OCI-LY7 (cell line): ENCODE results near the gene TRPM3. TPM values are rescaled to one million over a fixed set of nuclear protein-coding genes. Genes with fewer than 3 reads are reported as not detected.

Experiments
- BruUV-seq: library from RNA; stranded (reverse); fragments of 400-500 nt; replicated peaks from 2 replicates; lab custom pipeline; 2021; lab: Mats Ljungman, UMichigan
- CTCF ChIA-PET: fragments of 300-600 bp; sonication (Branson Sonifier 250); formaldehyde crosslinking; loops from one replicate; lab custom pipeline; 2022; ENCODE audit warnings: antibody characterized with exemption; ENCODE audit not compliant: unreplicated experiment; lab: Charles Lee
- POLR2A ChIA-PET: fragments of 300-600 bp; sonication (Branson Sonifier 250); formaldehyde crosslinking; loops from one replicate; lab custom pipeline; 2022; ENCODE audit warnings: antibody characterized with exemption; lab: Charles Lee
- DNase-seq: peaks from one replicate; pipeline ENCODE4 v3.0.0-alpha.2; 2015; ENCODE audit warnings: low spot score
- H2AFZ ChIP-seq: fragments of 200-600 bp; sonication (generic), shearing (Covaris generic); 2 replicates; pipeline ENCODE4 v1.6.1; 2014; ENCODE audit warnings: mild to moderate bottlenecking, antibody characterized with exemption, low read length, moderate library complexity
- H3K27ac ChIP-seq: fragments of 200-600 bp; sonication (generic); 2 replicates; pipeline ENCODE4 v1.5.1; 2014; ENCODE audit warnings: mixed run types, low read depth, mild to moderate bottlenecking, moderate library complexity, low read length, inconsistent platforms; ENCODE audit not compliant: poor library complexity, severe bottlenecking
- H3K36me3 ChIP-seq: fragments of 200-600 bp; sonication (generic); 2 replicates; pipeline ENCODE4 v1.6.1; 2014; ENCODE audit warnings: mild to moderate bottlenecking, antibody characterized with exemption, low read length, moderate library complexity, mixed read lengths; ENCODE audit not compliant: insufficient read depth
- H3K4me1 ChIP-seq: fragments of 200-600 bp; sonication (generic); 2 replicates; pipeline ENCODE4 v1.5.1; 2014; ENCODE audit warnings: mild to moderate bottlenecking, low read length; ENCODE audit not compliant: insufficient read depth, poor library complexity, severe bottlenecking
- H3K4me2 ChIP-seq: fragments of 200-600 bp; sonication (generic); 2 replicates; pipeline ENCODE4 v1.6.1; 2014; ENCODE audit warnings: mild to moderate bottlenecking, low read length
- H3K4me3 ChIP-seq: fragments of 200-600 bp; sonication (generic); 2 replicates; pipeline ENCODE4 v1.5.1; 2014; ENCODE audit warnings: mild to moderate bottlenecking, low read depth, low read length; ENCODE audit not compliant: poor library complexity, severe bottlenecking
- H3K79me2 ChIP-seq: fragments of 200-600 bp; sonication (generic); 2 replicates; pipeline ENCODE4 v1.6.1; 2016; ENCODE audit warnings: low read depth, mild to moderate bottlenecking, low read length, moderate library complexity, mixed read lengths; ENCODE audit not compliant: insufficient read depth
- H3K9me2 ChIP-seq: fragments of 200-600 bp; sonication (generic); 2 replicates; pipeline ENCODE4 v1.6.1; 2016; ENCODE audit warnings: mild to moderate bottlenecking, low read length, mixed read lengths; ENCODE audit not compliant: insufficient read depth
- H3K9me3 ChIP-seq: fragments of 200-600 bp; sonication (generic); 2 replicates; pipeline ENCODE4 v1.6.1; 2014; ENCODE audit warnings: mild to moderate bottlenecking, mixed run types, low read length, mixed read lengths
- H4K20me1 ChIP-seq: fragments of 200-600 bp; sonication (generic); 2 replicates; pipeline ENCODE4 v1.6.1; 2014; ENCODE audit warnings: mild to moderate bottlenecking, antibody characterized with exemption, low read length, moderate library complexity, mixed read lengths; ENCODE audit not compliant: insufficient read depth
- EZH2phosphoT487 ChIP-seq: fragments of 200-600 bp; sonication (generic); IDR thresholded peaks from 2 replicates; pipeline ENCODE4 v1.6.1; 2018; ENCODE audit warnings: low read depth, borderline replicate concordance, mild to moderate bottlenecking, mixed run types, antibody characterized with exemption, low read length, moderate library complexity, mixed read lengths
- intact Hi-C: fragments of 100-400 bp; cut with micrococcal nuclease; formaldehyde crosslinking; loops from one replicate; pipeline ENCODE4 v1.10.0; 2022; ENCODE audit not compliant: unreplicated experiment
- total RNA-seq, 2 experiments: library from RNA; depleted of rRNA in 1 of 2; stranded (reverse); fragments of >200 nt in 1 of 2; shearing (Covaris generic) in 1 of 2; gene quantifications; 2 replicates each; pipeline ENCODE4 v1.2.3, GENCODE V29; 2014 to 2022
- TF ChIP-seq, protein P1 (sequence below): fragments of 200-600 bp; sonication (generic); conservative IDR thresholded peaks from 2 replicates; pipeline ENCODE4 v1.5.1; 2014; ENCODE audit warnings: mild to moderate bottlenecking, antibody characterized with exemption, low read length, moderate library complexity, mixed read lengths

Gene TRPM3
- total RNA-seq, 2 experiments from 2014 or later: not detected

- BruUV-seq: no TSS peak
- TF ChIP-seq EZH2phosphoT487: no peak
- TF ChIP-seq, protein P1, sequence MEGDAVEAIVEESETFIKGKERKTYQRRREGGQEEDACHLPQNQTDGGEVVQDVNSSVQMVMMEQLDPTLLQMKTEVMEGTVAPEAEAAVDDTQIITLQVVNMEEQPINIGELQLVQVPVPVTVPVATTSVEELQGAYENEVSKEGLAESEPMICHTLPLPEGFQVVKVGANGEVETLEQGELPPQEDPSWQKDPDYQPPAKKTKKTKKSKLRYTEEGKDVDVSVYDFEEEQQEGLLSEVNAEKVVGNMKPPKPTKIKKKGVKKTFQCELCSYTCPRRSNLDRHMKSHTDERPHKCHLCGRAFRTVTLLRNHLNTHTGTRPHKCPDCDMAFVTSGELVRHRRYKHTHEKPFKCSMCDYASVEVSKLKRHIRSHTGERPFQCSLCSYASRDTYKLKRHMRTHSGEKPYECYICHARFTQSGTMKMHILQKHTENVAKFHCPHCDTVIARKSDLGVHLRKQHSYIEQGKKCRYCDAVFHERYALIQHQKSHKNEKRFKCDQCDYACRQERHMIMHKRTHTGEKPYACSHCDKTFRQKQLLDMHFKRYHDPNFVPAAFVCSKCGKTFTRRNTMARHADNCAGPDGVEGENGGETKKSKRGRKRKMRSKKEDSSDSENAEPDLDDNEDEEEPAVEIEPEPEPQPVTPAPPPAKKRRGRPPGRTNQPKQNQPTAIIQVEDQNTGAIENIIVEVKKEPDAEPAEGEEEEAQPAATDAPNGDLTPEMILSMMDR: no peak
- CTCF ChIA-PET: no interaction called here
- Histone ChIP-seq H3K4me3 (no peak overlapping the region), H3K9me3 (peaks cover 8% of the 10 kb centered on the region; the same call in 1 of the 2 replicates), H3K79me2 (no peaks in the 10 kb centered on the region), H3K36me3 (no peaks in the 10 kb centered on the region), H3K27ac (no peak overlapping the region), H3K4me1 (no peaks in the 10 kb centered on the region), H2AFZ (no peak overlapping the region), H3K4me2 (no peak overlapping the region), H4K20me1 (no peaks in the 10 kb centered on the region), H3K9me2 (no peaks in the 10 kb centered on the region)
- POLR2A ChIA-PET: no interaction called here
- intact Hi-C loops: no loop called here
- no peak for DNase-seq
Measured at GRCh38 chr9:70506159-70506558, 615.3 kb downstream of the TRPM3 start.

GRCh38 chr9:70504834-70505233 lies 616.6 kb downstream of the TRPM3 start:
- no peak for DNase-seq
- H3K4me2 ChIP-seq: no peak overlapping the region
- no peak overlapping the region for H3K27ac ChIP-seq
- no peaks in the 10 kb centered on the region for H3K36me3 ChIP-seq
- H4K20me1 ChIP-seq: no peaks in the 10 kb centered on the region
- ChIA-PET POLR2A (interaction anchor here (0.7 to 1.2 kb wide), 4 partner anchors 10 to 521 kb away, joined by 3 read pairs; no protein-coding TSS in a partner anchor), CTCF (no interaction called here)
- no peaks in the 10 kb centered on the region for H3K4me1 ChIP-seq
- H3K9me3 ChIP-seq: peaks cover 3% of the 10 kb centered on the region; the same call in 1 of the 2 replicates
- no TSS peak for BruUV-seq
- H2AFZ ChIP-seq: no peak overlapping the region
- no peak overlapping the region for H3K4me3 ChIP-seq
- intact Hi-C loops: loop anchor here (2.0 kb wide), 1 partner anchor 20 kb away; no protein-coding TSS in a partner anchor
- H3K9me2 ChIP-seq: no peaks in the 10 kb centered on the region
- H3K79me2 ChIP-seq: no peaks in the 10 kb centered on the region
- TF ChIP-seq EZH2phosphoT487: no peak

GRCh38 chr9:70502690-70503089 lies 618.7 kb downstream of the TRPM3 start:
- no peak for TF ChIP-seq EZH2phosphoT487
- TF ChIP-seq, protein P1: no peak
- no peak overlapping the region for H3K4me2 ChIP-seq
- no TSS peak for BruUV-seq
- H3K9me3 ChIP-seq: no peaks in the 10 kb centered on the region
- no peak for DNase-seq
- H4K20me1 ChIP-seq: no peaks in the 10 kb centered on the region
- intact Hi-C loops: no loop called here
- ChIA-PET CTCF (no interaction called here), POLR2A (interaction anchor here (0.6 to 0.7 kb wide), 3 partner anchors 16 to 93 kb away, joined by 3 read pairs; no protein-coding TSS in a partner anchor)
- H3K4me1 ChIP-seq: no peaks in the 10 kb centered on the region
- no peaks in the 10 kb centered on the region for H3K9me2 ChIP-seq
- no peak overlapping the region for H3K27ac ChIP-seq
- no peak overlapping the region for H3K4me3 ChIP-seq
- no peaks in the 10 kb centered on the region for H3K79me2 ChIP-seq
- H2AFZ ChIP-seq: no peak overlapping the region
- H3K36me3 ChIP-seq: no peaks in the 10 kb centered on the region
